Measurements from ENCODE around the gene CADPS2.

Gene CADPS2

DNA sequence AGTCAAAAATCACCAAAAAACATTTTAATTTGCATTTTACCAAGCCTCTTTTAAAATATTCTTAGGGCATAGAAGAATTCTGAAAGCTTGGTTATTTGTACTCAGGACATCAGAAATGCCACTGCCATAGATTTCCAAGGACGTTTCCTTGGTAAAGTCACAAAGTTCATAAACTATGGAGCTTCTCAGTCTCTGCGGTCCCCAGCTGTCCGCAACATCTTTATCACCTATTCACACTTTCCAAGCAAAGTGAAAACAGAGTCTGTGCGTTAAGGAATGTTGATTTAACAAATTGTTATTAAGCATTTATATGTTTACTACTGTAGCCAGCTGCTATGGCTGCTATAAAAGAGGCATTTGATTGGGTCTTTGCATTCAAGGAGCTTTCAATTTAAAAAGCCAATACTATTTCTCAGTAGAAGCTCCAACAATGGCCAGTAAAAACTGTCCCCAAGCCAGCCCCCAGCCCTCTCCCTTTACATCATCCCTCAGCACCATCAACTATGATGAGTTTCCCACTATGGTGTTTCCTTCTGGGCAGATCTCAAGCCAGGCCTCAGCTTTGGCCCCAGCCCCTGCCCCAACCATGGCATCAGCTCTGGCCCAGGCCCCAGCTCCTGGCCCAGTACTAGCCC lies 36.8 kb downstream of the CADPS2 start:
- TF ChIP-seq CTCF (IDR thresholded peaks at IDR 0.05; ENCODE audit: insufficient read depth, low read length) (no peak), POLR2AphosphoS5 (IDR thresholded peaks at IDR 0.05; ENCODE audit: low read depth) (no peak), GABPA (IDR thresholded peaks at IDR 0.05; ENCODE audit: low read depth) (no peak), SPI1 (IDR thresholded peaks at IDR 0.05; ENCODE audit: borderline replicate concordance, low read depth) (no peak)
- TF ChIP-seq, protein P1, sequence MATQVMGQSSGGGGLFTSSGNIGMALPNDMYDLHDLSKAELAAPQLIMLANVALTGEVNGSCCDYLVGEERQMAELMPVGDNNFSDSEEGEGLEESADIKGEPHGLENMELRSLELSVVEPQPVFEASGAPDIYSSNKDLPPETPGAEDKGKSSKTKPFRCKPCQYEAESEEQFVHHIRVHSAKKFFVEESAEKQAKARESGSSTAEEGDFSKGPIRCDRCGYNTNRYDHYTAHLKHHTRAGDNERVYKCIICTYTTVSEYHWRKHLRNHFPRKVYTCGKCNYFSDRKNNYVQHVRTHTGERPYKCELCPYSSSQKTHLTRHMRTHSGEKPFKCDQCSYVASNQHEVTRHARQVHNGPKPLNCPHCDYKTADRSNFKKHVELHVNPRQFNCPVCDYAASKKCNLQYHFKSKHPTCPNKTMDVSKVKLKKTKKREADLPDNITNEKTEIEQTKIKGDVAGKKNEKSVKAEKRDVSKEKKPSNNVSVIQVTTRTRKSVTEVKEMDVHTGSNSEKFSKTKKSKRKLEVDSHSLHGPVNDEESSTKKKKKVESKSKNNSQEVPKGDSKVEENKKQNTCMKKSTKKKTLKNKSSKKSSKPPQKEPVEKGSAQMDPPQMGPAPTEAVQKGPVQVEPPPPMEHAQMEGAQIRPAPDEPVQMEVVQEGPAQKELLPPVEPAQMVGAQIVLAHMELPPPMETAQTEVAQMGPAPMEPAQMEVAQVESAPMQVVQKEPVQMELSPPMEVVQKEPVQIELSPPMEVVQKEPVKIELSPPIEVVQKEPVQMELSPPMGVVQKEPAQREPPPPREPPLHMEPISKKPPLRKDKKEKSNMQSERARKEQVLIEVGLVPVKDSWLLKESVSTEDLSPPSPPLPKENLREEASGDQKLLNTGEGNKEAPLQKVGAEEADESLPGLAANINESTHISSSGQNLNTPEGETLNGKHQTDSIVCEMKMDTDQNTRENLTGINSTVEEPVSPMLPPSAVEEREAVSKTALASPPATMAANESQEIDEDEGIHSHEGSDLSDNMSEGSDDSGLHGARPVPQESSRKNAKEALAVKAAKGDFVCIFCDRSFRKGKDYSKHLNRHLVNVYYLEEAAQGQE (IDR thresholded peaks at IDR 0.05; ENCODE audit: insufficient replicate concordance, low read depth) = no peak
- Histone ChIP-seq H3K27me3 (ENCODE audit: insufficient read depth, poor library complexity, severe bottlenecking) (no peaks in the 10 kb centered on the region), H3K27ac (replicated peaks) (no peak overlapping the region), H3K4me3 (replicated peaks; ENCODE audit: insufficient read depth, low read length) (no peak overlapping the region)
- no peak for DNase-seq (ENCODE audit: low read depth in 1 of 2, low spot score in 1 of 2)

GRCh38 chr7:122847871-122848473 lies 38.3 kb downstream of the CADPS2 start:
- Histone ChIP-seq H3K4me3 (replicated peaks; ENCODE audit: insufficient read depth, low read length) (no peak overlapping the region), H3K27ac (replicated peaks) (no peak overlapping the region), H3K27me3 (ENCODE audit: insufficient read depth, poor library complexity, severe bottlenecking) (no peaks in the 10 kb centered on the region)
- no peak for TF ChIP-seq POLR2AphosphoS5 (IDR thresholded peaks at IDR 0.05; ENCODE audit: low read depth)
- TF ChIP-seq SPI1 (IDR thresholded peaks at IDR 0.05; ENCODE audit: borderline replicate concordance, low read depth) = no peak
- no peak for TF ChIP-seq GABPA (IDR thresholded peaks at IDR 0.05; ENCODE audit: low read depth)
- TF ChIP-seq CTCF (IDR thresholded peaks at IDR 0.05; ENCODE audit: insufficient read depth, low read length) = no peak
- TF ChIP-seq, protein P1 (IDR thresholded peaks at IDR 0.05; ENCODE audit: insufficient replicate concordance, low read depth) = no peak
- no peak for DNase-seq (ENCODE audit: low read depth in 1 of 2, low spot score in 1 of 2)

GRCh38 chr7:122846591-122846990 lies 39.7 kb downstream of the CADPS2 start:
- Histone ChIP-seq H3K27me3 (ENCODE audit: insufficient read depth, poor library complexity, severe bottlenecking) (no peaks in the 10 kb centered on the region), H3K4me3 (replicated peaks; ENCODE audit: insufficient read depth, low read length) (no peak overlapping the region), H3K27ac (replicated peaks) (no peak overlapping the region)
- no peak for DNase-seq (ENCODE audit: low read depth in 1 of 2, low spot score in 1 of 2)
- TF ChIP-seq CTCF (IDR thresholded peaks at IDR 0.05; ENCODE audit: insufficient read depth, low read length) = no peak
- no peak for TF ChIP-seq SPI1 (IDR thresholded peaks at IDR 0.05; ENCODE audit: borderline replicate concordance, low read depth)
- TF ChIP-seq GABPA (IDR thresholded peaks at IDR 0.05; ENCODE audit: low read depth) = no peak
- no peak for TF ChIP-seq POLR2AphosphoS5 (IDR thresholded peaks at IDR 0.05; ENCODE audit: low read depth)
- TF ChIP-seq, protein P1 (IDR thresholded peaks at IDR 0.05; ENCODE audit: insufficient replicate concordance, low read depth) = no peak

All from HL-60 (cell line).